Tibial nerve (tissue), 4 donors: ENCODE measurements around the gene PEMT. TPM values are rescaled to one million over a fixed set of nuclear protein-coding genes. Genes with fewer than 3 reads are reported as not detected.

ENCODE experiments used
- DNase-seq, 2 donors: peaks; one replicate each; pipeline ENCODE4 v3.0.0-alpha.2; 2019; ENCODE audit warnings: low spot score in 2 of 2
- H3K27ac ChIP-seq, 4 donors: fragments of 200-600 bp; sonication (generic) in 3 of 4; one replicate each; pipeline ENCODE4 v1.5.1; 2017 to 2019; ENCODE audit warnings: mild to moderate bottlenecking in 1 of 4
- H3K27me3 ChIP-seq, 2 donors: fragments of 200-600 bp; sonication (generic) in 1 of 2; one replicate each; pipeline versions ENCODE4 v1.5.1 to v1.6.0; 2017 to 2019
- H3K36me3 ChIP-seq, 3 donors: fragments of 200-600 bp; sonication (generic); one replicate each; pipeline ENCODE4 v1.5.1; 2018 to 2019
- H3K4me1 ChIP-seq, 4 donors: fragments of 200-600 bp; sonication (generic) in 3 of 4; one replicate each; pipeline ENCODE4 v1.5.1; 2017 to 2019
- H3K4me3 ChIP-seq, 4 donors: fragments of 200-600 bp; sonication (generic) in 3 of 4; one replicate each; pipeline ENCODE4 v1.5.1; 2017 to 2019; ENCODE audit warnings: mild to moderate bottlenecking in 1 of 4, moderate library complexity in 1 of 4
- H3K9me3 ChIP-seq, 4 donors: fragments of 200-600 bp; sonication (generic) in 3 of 4; one replicate each; pipeline ENCODE4 v1.5.1; 2017 to 2019
- CTCF ChIP-seq, 5 experiments: fragments of 200-600 bp in 3 of 5; fragments of 450-650 bp in 2 of 5; sonication (generic) in 3 of 5; IDR thresholded peaks; one replicate each; pipeline ENCODE4 v1.5.1; 2016 to 2019; ENCODE audit warnings: antibody characterized with exemption in 5 of 5, mild to moderate bottlenecking in 3 of 5, moderate library complexity in 2 of 5
- EP300 ChIP-seq, 2 donors: sonication (generic); formaldehyde crosslinking; IDR thresholded peaks; one replicate each; pipeline ENCODE4 v1.6.1; 2017; ENCODE audit warnings: antibody characterized with exemption in 2 of 2, mild to moderate bottlenecking in 1 of 2
- POLR2A ChIP-seq, 2 donors: fragments of 450-650 bp; IDR thresholded peaks; one replicate each; pipeline ENCODE4 v1.6.1; 2017; ENCODE audit warnings: antibody characterized with exemption in 2 of 2, mild to moderate bottlenecking in 2 of 2, moderate library complexity in 2 of 2
- WGBS, 2 donors: methylation state at CpG; one replicate each; pipeline ENCODE4 v1.1.5; 2018; 5-methylcytosine and 5-hydroxymethylcytosine counted together
- total RNA-seq, 4 donors: library from RNA; depleted of rRNA; stranded (reverse); fragments of >200 nt; gene quantifications; one replicate each; pipeline ENCODE4 v1.1.0, GENCODE V29; 2016

The PEMT gene
- total RNA-seq, 4 donors from 2014 or later, result 29.5 to 80.8 (median 58.8) TPM

- TF ChIP-seq CTCF (IDR thresholded peaks at IDR 0.05), result no peak
- no peak for TF ChIP-seq POLR2A (IDR thresholded peaks at IDR 0.05)
- TF ChIP-seq EP300 (IDR thresholded peaks at IDR 0.05), result no peak
- WGBS, 2 donors, result 90 to 94% methylated on average over 23 to 30 of the region's 30 CpGs
- Histone ChIP-seq H3K4me1 (peaks cover 0 to 6% (median 3%) of the 10 kb centered on the region in 4 donors), H3K27ac (no peak overlapping the region), H3K36me3 (no peaks in the 10 kb centered on the region), H3K27me3 (no peaks in the 10 kb centered on the region), H3K4me3 (no peak overlapping the region), H3K9me3 (no peaks in the 10 kb centered on the region)
- no peak for DNase-seq
These were observed 38.0 kb downstream of the PEMT start for GRCh38 chr17:17553217-17554195.

- WGBS, 2 donors, result 89 to 92% methylated on average over 27 of the region's 27 CpGs
- no peak for DNase-seq
These were observed 38.9 kb downstream of the PEMT start for GRCh38 chr17:17552351-17553216.

GRCh38 chr17:17551361-17551760, 40.1 kb downstream of the PEMT start:
- no peak for DNase-seq
- WGBS, 2 donors, result 47 to 54% methylated on average over 9 to 11 of the region's 11 CpGs

More at GRCh38 chr17:17552351-17553216, 38.9 kb downstream of the PEMT start:
- no peaks in the 10 kb centered on the region for H3K36me3 ChIP-seq
- H3K4me3 ChIP-seq, result no peak overlapping the region
- H3K27ac ChIP-seq, result no peak overlapping the region
- no peaks in the 10 kb centered on the region for H3K9me3 ChIP-seq
- TF ChIP-seq EP300 (IDR thresholded peaks at IDR 0.05) (no peak), CTCF (IDR thresholded peaks at IDR 0.05) (no peak), POLR2A (IDR thresholded peaks at IDR 0.05) (no peak)
- H3K4me1 ChIP-seq, result peaks cover 0 to 6% (median 3%) of the 10 kb centered on the region in 4 donors
- no peaks in the 10 kb centered on the region for H3K27me3 ChIP-seq

GRCh38 chr17:17549732-17550366, 41.7 kb downstream of the PEMT start:
- no peak for TF ChIP-seq POLR2A (IDR thresholded peaks at IDR 0.05)
- TF ChIP-seq EP300 (IDR thresholded peaks at IDR 0.05), result no peak
- TF ChIP-seq CTCF (IDR thresholded peaks at IDR 0.05), result no peak
- Histone ChIP-seq H3K9me3 (no peaks in the 10 kb centered on the region), H3K36me3 (no peaks in the 10 kb centered on the region), H3K4me1 (peaks cover 0 to 20% (median 9%) of the 10 kb centered on the region in 4 donors), H3K27ac (no peak overlapping the region), H3K4me3 (no peak overlapping the region), H3K27me3 (no peaks in the 10 kb centered on the region)
- no peak for DNase-seq
- WGBS, 2 donors, result 85 to 90% methylated on average over 20 of the region's 20 CpGs

More at GRCh38 chr17:17551361-17551760, 40.1 kb downstream of the PEMT start:
- peaks cover 0 to 6% (median 3%) of the 10 kb centered on the region in 4 donors for H3K4me1 ChIP-seq
- no peak for TF ChIP-seq EP300 (IDR thresholded peaks at IDR 0.05)
- no peak for TF ChIP-seq POLR2A (IDR thresholded peaks at IDR 0.05)
- TF ChIP-seq CTCF (IDR thresholded peaks at IDR 0.05), result no peak
- no peaks in the 10 kb centered on the region for H3K27me3 ChIP-seq
- H3K9me3 ChIP-seq, result no peaks in the 10 kb centered on the region
- no peak overlapping the region for H3K4me3 ChIP-seq
- no peaks in the 10 kb centered on the region for H3K36me3 ChIP-seq
- no peak overlapping the region for H3K27ac ChIP-seq
